H4 (cell line): Measurements from ENCODE around the gene LCE1F. TPM values are rescaled to one million over a fixed set of nuclear protein-coding genes. Genes with fewer than 3 reads are reported as not detected.
A peak's percentile ranks its signal among the peaks of the same experiment; 100 is the strongest.

Source experiments
- DNase-seq: peaks from one replicate; pipeline ENCODE4 v3.0.0-alpha.2; 2015; ENCODE audit warnings: low spot score
- total RNA-seq: library from RNA; depleted of rRNA; stranded (reverse); fragments of >200 nt; shearing (Covaris generic); gene quantifications from 2 replicates; pipeline ENCODE4 v1.2.3, GENCODE V29; 2014; rRNA removed

The LCE1F gene, protein sequence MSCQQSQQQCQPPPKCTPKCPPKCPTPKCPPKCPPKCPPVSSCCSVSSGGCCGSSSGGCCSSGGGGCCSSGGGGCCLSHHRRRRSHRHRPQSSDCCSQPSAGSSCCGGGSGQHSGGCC
- not detected in 2 replicates for total RNA-seq

DNA sequence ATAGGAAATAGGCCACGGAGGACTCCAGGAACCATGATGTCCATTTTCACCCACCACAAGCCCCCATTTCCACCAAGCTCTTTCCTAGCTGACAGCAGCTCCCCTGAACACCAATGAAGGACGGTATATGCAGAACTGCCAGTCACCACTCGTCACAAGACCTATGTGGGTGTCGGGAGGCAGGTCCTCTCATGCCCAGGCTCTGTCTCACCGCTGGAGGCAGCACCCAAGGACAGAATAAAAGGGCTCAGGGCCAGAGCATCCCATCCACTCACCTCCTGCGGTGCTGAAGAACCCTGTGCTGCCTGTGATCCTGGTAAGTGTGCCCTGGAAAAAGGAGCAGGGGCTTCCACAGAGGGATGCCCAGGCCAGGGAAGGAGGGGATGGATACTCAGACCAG, at the start of gene LCE1F:
LCE1F (plus strand) TSS at position 266 of the 400 bp plus-strand sequence. CDS start 1,232 bp downstream, outside the sequence.
- peak; percentile 2 for DNase-seq

DNA sequence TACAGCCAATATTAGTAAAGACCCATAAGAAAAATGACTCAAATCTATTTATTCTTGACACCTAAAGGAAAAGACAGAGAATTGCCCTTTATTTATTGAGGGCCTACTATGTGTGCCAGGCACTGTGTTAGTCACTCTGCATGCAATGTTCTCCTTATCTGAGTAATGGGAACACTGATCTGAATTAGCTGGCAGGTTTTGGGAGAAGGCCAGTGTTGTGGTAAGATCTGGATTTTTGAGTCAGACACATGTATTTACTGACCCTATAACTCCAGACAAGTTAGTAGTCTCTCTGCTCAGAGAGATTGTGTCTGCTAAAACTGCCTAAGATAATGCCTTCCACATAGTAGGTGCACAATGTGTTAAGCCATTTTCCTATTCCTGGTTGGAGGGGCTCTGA, 49.7 kb upstream of the LCE1F start:
- no peak for DNase-seq

DNA sequence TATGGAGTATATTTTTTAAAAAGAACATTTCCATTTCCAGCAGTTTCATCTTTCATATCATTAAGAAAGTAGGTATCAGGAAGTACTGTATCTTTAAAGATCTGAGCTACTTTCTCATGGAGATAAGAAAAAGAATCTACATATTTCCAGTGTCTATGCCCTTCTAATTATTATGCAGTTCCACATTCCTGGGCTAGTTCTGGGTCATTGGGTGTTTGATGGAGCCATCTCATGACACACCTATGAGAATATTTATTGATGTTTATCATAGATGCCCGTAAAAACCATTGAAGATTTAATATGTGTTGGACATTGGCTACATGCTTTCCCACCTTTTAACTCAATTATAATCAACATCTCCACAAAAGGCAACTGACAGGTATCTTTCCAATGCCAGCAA, 46.0 kb upstream of the LCE1F start:
- DNase-seq: no peak

DNA sequence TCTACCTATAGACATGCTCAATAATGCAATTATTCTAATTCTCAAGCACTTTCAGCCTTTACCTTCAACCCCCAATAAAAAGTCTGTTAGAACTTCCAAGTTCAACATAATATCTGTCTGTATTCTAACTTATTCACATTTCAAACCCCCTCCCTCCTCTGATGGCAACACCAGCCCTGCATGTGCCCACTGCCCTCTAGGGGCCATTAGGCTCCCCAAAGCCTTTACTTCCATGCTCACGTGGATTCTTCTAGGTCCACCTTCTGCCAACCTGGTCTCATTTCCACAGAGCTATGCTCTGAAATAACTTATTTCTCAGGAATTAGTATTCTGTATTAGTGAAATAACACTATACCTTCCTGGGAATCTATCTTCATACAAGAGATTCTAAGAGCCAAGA, 39.3 kb upstream of the LCE1F start:
- no peak for DNase-seq

DNA sequence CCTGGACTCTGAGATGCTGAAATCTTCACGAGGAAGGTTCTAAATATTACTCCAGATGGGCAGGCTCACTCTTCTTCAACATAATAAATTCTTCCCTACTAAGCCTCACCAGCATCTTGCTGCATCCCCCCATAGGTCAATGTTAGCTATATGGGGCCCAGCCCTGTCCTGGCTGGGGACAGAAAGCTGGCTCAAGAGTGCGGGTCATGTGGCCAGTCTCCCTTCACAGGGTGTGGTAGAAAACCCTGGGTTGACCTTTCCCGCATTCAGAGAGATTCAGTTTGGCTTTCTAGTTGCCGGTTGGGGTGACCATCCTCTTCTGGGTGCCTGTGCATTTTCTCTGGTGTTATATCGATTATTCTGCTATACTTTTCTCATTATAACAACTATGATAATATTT, 36.9 kb upstream of the LCE1F start:
- no peak for DNase-seq

DNA sequence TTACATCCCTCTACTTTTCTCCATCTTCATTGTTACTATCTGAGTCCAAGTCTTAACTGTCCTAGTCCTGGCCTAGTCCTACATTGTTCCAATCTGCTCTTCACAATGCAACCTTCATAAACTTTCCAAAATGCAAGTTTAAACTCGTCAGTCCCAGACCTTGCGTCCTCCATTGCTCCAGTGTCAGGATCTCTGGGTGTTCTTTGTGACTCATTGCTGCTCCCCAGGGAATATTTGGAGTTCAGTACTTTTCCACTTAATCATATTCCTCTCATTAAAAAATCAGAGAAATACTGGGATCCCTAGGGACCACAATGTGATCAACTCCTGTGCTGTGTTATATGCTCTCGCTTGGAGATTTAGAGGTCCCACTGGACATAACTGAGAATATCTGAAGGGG, 35.1 kb upstream of the LCE1F start:
- DNase-seq: no peak

DNA sequence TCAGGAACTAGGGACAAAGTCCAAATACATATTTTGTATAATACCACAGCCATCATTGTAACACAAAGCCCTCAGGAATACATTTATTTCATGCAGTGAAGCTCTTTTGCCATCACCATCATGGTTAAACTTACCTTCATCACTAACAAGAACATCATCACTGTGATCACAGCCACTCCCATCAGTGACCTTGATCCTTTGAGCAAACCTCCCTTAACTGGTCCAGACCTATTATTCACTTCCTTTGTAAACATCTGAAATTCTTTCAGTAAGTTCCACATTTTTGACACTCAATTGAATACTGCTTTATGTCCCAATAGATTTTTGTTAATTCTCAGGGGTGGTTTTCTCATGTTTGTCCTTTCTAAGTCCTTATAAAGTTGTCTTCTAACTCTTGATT, 33.3 kb upstream of the LCE1F start:
- DNase-seq: no peak

DNA sequence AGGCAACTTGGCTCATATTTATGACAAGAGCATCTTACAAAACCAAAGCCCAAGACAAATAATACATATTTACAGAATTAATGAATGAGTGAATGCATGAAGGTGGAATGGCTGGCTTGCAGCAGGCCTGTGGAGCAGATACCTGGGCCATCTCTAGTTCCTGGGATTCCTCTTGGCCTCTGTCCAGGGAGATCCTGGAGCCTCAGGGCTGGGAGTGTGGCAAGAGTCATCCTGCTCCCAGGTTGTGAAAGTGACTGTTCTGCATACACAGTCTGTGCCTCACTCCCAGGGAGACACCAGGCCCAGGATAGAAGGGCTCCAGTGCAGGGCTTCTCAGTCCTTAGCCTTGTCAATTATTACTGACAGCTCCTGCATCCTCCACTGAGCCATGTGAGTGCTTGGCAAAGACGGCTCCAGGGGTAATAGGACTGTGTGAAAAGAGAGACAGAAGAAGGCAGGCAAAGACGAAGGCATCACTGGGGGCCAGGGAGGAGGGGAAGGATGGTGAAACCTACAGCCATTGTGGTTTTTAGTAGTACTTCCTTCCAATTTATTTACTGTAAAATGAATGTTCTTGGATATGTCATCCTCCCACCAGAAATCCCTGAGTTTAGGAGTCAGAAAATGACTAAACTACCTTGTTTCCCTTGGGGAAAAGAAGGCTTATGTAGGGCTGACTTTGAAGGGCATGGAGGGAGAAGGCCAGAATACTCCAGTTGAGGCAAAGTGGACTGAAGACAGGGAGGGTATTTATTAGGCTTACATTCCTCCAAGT, 31.4 kb upstream of the LCE1F start:
- no peak for DNase-seq

DNA sequence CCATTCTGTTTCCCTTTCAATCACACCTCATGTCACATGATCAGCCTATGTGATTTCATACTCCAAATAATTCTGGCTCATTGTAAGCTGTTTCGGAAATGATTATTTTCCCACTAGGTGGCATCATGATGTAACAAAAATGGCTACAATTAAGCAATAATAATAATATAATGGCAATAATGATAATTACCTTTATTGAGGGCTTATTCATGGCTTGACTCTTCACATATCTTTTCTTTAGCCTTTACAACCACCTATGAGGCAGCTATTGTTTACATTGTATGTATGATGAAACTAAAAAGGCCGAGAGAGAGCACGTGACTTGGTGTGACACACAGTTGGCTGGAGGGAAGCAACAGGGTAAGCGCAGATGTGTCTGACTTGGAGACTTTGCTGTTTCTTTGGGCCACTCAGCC, 29.6 kb upstream of the LCE1F start:
- peak; percentile 56 for DNase-seq

DNA sequence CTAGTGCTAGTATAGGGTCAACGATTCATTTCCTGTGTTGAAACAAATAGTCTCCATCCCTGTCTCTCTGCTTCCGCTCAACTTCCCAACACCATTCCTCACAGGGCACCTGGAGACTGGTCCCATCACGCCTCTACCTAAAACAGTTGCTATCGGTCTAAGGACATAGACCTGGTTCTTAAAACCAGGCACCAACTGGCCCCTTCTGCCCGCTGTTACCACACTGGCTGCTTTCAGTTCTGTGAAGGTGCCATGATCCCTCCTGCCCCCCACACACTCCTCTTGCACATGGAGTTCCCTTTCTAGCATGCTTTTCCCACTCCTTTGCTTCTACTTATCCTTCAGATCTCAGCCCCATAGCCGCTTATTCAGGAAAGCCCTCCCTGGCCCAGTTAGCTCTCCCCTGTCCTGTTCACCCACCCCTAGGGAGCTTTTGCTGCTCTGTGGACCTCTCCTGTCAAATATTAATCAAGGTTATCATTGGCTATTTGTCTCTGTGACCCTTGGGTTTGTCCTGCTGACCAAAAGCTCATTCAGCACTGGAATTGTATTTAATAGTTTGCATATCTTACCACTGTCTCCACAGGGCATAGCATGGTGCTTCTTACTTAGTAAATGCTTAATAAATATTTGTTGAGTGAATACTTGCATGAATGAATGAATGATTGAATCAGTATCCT, 29.0 kb upstream of the LCE1F start:
- DNase-seq: no peak

DNA sequence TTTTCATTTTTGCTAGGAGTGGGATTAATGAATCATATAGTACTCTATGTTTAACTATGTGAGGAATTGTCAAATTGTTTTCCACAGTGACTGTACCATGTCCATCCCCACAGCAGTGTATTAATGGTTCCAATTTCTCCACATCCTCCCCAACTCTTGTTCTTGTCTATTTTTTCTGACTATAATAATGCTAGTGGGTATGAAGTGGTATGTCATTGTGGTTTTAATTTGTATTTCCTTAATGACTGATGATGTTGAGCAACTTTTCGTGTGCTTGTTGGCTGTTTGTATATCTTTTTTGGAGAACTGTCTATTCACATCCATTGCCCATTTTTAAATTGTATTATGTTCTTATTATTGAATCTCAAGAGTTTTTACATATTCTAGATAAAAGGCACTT, 27.1 kb upstream of the LCE1F start:
- no peak for DNase-seq

DNA sequence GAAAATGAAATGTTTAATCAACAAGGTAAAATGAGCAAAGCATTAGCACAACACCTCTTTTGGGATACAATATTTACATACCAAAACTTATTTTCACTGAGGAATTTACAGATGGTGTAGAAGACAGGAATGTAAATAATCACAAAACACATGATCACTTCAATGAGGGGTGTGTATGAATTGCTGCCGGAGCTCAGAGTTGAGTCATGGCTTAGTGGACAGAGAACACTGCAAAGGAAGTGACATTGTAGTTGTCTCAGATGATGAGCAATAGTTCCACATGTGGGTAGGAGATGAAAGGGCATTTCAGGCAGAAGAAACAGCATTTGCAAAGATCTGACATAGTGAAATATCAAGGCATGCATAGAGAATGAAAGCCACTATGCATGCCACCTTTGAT, 22.7 kb upstream of the LCE1F start:
- peak; percentile 55 for DNase-seq

DNA sequence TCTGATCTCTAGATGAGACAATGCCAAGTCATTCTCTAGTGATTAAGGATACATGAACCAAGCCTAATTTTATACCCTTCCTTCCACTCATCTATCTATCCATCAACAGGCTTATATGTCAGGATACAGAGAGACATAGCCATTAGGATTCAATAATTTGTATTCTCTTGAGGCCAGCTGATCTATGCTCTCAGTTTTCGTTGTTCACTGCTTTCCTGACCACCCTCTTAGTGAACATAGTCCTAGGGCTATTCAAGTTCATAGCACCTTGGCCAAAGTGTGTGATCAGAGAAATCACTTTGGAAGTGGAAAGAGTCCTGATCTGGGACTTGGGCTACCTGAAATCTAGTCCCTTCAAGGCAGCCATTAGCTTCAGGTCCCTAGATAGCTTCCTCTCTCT, 21.4 kb upstream of the LCE1F start:
- no peak for DNase-seq

DNA sequence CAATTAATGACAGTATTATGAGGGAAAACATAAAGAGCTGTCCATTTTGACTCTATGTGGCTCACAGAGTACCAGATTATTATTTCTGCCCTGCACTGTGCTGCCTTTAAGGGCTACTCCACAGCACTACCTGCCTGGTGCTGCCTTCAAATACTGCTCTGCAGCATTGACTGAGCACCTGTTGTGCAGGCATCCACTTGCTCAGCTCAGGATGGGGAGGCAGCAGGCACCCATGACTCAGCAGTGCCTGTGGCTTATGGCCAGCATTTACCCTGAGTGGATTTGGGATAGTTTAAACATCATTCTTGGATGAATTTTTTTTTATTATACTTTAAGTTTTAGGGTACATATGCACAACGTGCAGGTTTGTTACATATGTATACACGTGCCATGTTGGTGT, 18.1 kb upstream of the LCE1F start:
- DNase-seq: no peak

DNA sequence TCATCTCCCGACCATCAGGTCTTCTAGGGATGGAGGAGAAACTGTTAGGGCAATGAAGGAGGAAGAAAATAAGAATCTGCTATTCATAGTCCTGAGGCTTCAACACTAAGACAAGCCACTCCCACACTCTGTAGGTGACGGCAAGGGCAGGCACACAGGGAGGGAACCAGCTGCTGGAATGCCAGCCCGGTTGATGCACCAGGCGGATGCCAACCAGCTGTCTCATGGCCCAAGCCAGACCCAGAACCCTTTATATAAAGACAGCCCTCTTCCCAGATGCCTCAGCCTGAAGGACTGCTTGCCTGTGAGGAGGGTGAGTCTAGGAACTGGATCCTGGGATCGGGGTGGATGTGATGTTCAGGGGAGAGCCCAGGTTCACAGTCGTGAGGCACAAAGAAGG, 17.2 kb upstream of the LCE1F start, which contains the start of gene KPRP:
KPRP (plus strand) TSS at position 279 of the 400 bp plus-strand sequence. CDS start 1,564 bp downstream, outside the sequence.
- no peak for DNase-seq

DNA sequence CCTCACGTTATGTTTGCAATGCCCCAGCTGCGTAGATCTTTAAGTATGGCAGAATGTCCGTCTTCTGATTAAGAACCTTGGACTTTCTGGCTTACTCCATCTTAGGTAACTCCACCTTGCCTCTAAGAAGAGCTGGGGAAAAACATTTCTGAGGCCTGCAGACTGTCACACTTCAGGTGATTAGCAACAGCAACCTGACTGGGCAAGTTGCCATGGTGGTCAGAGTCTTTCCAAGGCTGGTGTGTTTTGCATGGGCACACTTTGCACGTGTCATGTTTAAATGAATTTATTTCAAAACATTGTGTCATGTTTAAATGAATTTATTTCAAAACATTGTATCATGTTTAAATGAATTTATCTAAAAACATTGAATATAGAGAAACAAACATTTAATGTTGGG, 16.3 kb upstream of the LCE1F start:
- no peak for DNase-seq

DNA sequence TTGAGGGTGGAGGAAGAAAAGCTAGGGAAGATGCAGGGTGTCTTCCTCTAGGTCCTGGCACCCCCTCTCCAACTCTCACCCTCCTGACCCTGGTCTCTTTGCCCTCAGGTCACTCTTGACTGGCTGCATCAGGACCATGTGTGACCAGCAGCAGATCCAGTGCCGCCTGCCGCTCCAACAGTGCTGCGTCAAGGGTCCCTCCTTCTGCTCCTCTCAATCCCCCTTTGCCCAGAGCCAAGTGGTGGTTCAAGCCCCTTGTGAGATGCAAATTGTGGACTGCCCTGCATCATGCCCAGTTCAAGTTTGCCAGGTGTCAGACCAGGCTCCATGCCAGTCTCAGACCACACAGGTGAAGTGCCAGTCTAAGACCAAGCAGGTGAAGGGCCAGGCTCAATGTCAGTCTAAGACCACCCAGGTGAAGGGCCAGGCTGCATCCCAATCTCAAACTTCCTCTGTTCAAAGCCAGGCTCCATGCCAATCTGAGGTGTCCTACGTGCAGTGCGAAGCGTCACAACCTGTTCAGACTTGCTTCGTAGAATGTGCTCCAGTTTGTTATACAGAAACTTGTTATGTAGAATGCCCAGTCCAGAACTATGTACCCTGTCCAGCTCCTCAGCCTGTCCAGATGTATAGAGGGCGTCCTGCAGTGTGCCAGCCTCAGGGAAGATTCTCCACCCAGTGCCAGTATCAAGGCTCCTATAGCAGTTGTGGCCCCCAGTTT, 15.3 kb upstream of the LCE1F start:
- no peak for DNase-seq

DNA sequence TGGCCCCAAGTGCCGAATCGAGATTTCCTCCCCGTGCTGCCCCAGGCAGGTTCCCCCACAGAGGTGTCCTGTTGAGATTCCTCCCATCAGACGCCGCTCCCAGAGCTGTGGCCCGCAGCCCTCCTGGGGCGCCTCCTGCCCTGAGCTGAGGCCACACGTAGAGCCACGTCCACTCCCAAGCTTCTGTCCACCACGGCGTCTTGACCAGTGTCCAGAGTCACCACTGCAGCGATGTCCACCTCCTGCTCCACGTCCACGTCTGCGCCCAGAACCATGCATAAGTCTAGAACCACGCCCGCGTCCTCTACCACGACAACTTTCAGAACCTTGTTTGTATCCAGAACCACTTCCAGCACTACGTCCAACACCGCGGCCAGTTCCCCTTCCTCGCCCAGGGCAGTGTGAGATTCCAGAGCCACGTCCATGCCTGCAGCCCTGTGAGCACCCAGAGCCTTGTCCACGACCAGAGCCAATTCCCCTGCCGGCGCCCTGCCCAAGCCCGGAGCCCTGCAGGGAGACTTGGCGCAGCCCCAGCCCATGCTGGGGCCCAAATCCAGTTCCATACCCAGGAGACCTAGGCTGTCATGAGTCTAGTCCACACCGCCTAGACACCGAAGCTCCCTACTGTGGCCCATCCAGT, 14.3 kb upstream of the LCE1F start:
- DNase-seq: no peak

DNA sequence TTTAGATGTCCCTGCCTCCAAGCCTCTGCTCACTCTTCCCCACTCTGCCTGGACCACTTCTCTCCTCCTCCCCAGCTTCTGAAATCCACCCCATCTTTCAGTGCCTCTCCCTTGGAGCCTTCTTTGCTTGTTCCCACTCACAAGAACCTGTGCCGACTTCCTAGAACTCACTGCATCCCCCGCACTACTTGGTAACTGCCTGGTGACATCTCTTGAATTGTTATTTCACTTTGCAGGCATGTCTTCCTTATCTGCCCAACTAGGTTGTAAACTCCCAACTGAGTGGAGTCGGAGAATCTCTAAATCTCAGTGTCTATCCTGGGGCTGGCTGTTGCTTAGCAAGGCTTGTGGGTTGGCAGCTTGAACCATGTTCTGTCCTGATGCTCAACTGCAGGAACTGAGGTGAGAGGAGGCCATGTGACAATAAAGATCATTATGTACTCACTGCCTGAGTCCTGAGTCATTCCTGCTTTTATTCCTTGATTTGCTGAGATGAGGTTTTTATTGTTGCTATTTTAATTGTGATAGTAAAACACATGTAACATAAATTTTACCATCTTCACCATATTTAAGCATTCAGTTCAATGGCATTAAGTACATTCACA, 13.2 kb upstream of the LCE1F start:
- no peak for DNase-seq

DNA sequence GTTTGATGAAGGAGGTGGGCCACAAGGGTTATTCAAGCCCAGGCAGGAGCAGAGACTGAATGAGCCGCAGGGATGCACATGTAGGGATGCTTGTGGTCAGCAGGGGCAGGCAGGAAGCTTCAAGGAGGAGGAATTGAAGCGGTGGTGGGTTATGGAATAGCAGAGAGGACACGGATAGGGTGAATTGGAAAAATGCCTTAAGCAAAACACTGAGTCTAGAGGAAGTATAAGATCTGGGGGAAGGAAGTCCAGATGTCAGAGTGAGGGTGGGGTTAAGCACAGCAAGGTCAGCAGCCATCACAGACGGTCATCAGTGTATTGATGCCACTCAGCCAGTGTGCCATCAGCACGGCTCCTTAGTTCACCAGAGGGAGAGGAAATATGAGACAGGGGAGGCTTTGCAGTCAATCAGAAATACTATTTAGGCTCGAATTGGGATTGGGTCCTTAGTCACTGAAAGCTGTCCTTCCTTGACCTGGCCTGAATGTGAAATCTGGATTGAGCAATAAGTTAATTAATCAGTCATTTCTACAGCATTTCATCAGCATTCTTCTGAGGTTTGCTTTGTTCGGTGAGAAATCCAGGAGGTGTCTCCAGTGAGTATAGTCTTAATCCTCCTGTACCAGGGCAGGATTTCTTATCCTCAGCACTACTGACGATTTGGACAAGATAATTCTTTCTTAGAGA, 6.0 kb upstream of the LCE1F start:
- peak; percentile 4 for DNase-seq

DNA sequence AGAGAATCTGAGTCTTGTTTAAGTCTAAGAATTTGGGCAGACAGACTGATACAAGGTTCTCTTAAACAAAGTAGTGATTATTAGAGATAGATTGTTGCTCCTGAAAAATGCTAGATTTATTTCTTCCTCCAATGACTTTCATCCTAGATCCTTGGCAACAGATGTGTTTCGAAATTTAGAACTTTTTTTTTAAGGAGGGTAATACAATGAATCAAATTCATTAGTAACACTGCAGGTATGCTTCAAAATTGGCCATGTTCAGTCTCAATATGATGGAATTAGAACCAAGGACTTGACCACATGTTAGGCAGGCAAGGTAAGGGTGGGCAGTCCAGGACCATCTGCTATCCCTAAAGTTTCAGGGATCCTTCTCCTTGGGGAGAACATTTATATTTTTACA, 4.5 kb upstream of the LCE1F start:
- DNase-seq: no peak
